ENCODE results near the gene KRT73. TPM values are rescaled to one million over a fixed set of nuclear protein-coding genes. Genes with fewer than 3 reads are reported as not detected.

Gene KRT73
- not detected in 2 replicates for total RNA-seq

DNA sequence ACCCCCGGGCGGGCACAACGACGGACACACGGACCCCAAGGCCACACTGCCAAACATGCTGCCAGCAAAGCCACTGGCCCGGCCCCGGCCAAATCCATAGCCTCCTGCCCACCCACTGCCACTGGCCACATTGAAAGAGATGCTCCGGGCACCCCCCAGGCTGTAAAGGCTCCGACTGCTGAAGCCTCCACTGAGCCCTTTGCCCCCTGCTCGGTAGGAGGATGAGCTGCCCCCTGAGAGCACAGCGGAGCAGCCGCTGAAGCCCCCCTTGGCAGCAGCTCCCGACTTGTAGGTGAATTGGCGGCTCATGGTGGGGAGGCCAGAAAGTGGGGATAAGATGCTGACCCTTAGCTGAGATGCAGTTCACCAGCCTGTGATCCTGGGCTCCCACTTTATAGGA, at the start of gene KRT73:
TSS of gene KRT73 (minus strand) at position 344 of the 400 bp plus-strand sequence. CDS start at position 309, 35 bp downstream.

DNA sequence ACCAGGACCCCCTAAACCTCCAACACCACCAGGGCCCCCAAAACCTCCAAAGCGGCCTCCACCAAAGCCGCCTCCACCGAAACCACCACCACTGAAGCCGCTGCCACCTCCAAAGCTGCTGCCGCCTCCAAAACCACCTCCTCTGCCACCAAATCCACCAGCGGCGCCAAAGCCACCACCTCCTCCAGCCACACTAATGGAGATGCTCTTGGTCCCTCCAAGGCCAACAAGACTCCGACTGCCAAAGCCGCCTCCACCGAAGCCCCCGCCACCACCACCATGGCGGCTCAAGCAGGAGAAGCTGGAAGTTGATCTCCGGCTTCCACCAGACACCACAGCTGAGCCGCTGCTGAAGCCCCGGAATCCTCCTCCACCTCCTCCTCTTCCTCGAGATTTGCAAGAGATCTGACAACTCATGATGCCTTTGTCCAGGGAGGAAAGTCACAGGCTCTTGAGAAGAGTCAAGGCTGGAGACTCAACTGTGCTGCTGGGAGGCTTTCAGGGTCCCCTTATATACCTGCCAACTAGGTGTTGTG, 33.4 kb upstream of the KRT73 start, which contains the start of gene KRT2:
TSS of gene KRT2 (minus strand) at position 486 of the 536 bp plus-strand sequence. CDS start at position 417, 69 bp downstream.

DNA sequence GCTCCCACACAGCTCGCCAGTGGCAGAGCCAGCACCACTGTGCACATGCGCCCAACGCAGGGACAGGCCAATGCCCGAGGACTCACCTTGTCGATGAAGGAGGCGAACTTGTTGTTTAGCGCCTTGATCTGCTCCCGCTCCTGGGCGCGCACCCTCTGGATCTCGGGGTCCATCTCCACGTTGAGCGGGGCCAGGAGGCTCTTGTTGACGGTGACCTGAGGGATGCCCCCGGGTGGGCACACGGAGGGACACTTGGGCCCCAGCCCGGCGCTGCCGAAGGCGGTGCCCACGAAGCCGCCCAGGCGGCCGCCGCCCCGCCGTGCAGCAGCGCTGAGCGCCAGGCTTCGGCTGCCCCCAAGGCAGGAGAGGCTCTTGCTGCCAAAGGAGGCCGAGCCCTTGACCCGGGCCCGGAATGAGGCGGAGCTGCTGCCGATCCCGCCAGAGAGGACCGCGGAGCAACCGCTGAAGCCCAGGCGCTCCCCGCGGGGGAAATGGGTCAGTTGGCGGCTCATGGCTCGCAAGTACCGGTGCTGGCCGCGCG, 17.3 kb downstream of the KRT73 start, which contains the start of gene KRT72:
TSS of gene KRT72 (minus strand) at position 523 of the 541 bp plus-strand sequence. CDS start at position 512, 11 bp downstream.

DNA sequence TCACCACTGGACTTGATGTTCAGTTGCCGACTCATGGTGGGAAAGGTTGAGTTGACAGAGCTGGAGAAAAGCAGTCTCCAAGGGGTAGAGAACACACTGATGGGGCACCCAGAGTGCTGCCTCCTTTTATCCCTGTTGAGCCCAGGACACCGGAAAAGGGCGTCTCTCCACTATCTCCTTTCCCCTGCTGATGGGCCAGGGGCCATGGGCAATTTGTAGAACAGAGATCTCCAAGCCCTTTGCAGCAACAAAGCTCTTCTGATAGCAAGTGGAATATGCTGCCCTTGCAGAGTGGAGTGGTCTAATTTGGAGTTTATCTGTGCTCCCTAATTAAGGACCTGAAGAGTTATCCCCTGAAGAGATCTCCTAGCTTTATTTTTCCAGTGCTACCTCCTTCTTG, 44.6 kb downstream of the KRT73 start, which contains the start of gene KRT74:
TSS of gene KRT74 (minus strand) at position 101 of the 400 bp plus-strand sequence. CDS start at position 35, 66 bp downstream.

Other genes starting within 250 kb of the KRT73 start
- gene KRT84, start 232.9 kb downstream of the KRT73 start, total RNA-seq: not detected in 2 replicates
- gene KRT82, start 212.2 kb downstream of the KRT73 start, total RNA-seq: not detected in 2 replicates
- gene KRT75, start 184.2 kb downstream of the KRT73 start, total RNA-seq: not detected in 2 replicates
- 1.0 TPM in 1 of 2 replicates, not detected in the other for gene KRT6B, start 166.4 kb downstream of the KRT73 start, total RNA-seq
- not detected in 2 replicates for gene KRT6C, start 144.8 kb downstream of the KRT73 start, total RNA-seq
- 3.2 and 20.6 TPM in 2 replicates for gene KRT6A, start 125.3 kb downstream of the KRT73 start, total RNA-seq
- gene KRT5, start 98.2 kb downstream of the KRT73 start, total RNA-seq: 2.0 and 4.1 TPM in 2 replicates
- not detected in 2 replicates for gene KRT71, start 65.4 kb downstream of the KRT73 start, total RNA-seq
- not detected in 2 replicates for gene KRT74, start 44.7 kb downstream of the KRT73 start, total RNA-seq
- gene KRT72, start 17.1 kb downstream of the KRT73 start, total RNA-seq: not detected in 2 replicates
- not detected in 2 replicates for gene KRT2, start 33.7 kb upstream of the KRT73 start, total RNA-seq
- not detected in 2 replicates for gene KRT1, start 61.8 kb upstream of the KRT73 start, total RNA-seq
- not detected in 2 replicates for gene KRT77, start 85.0 kb upstream of the KRT73 start, total RNA-seq
- not detected in 2 replicates for gene KRT76, start 158.8 kb upstream of the KRT73 start, total RNA-seq
- gene KRT3, start 177.6 kb upstream of the KRT73 start, total RNA-seq: not detected in 2 replicates
- gene KRT4, start 195.6 kb upstream of the KRT73 start, total RNA-seq: not detected in 2 replicates
- gene KRT79, start 215.8 kb upstream of the KRT73 start, total RNA-seq: not detected in 2 replicates
- not detected in 2 replicates for gene KRT78, start 230.4 kb upstream of the KRT73 start, total RNA-seq